Measurements from ENCODE around the gene GADL1. TPM values are rescaled to one million over a fixed set of nuclear protein-coding genes. Genes with fewer than 3 reads are reported as not detected.

GADL1 gene
- total RNA-seq, 1 experiment from 2014 or later, result 0.09 TPM

GRCh38 chr3:30819067-30819798 lies 75.2 kb downstream of the GADL1 start:
- DNase-seq, result no peak
- no peak overlapping the region for H3K27ac Mint-ChIP-seq
- Histone ChIP-seq H3K27ac (ENCODE audit: insufficient read length, low read depth, low read length) (no peak overlapping the region), H3K56ac (ENCODE audit: insufficient read length, low read depth, low read length) (no peak overlapping the region), H3K27me3 (ENCODE audit: insufficient read depth, low read length) (no peaks in the 10 kb centered on the region), H3K9ac (ENCODE audit: extremely low read depth, insufficient read length, low read length) (no peak overlapping the region), H2BK12ac (ENCODE audit: insufficient read length, low read depth, low read length) (no peak overlapping the region), H3T11ph (ENCODE audit: low read length) (no peak overlapping the region), H4K8ac (replicated peaks; ENCODE audit: insufficient read length, low read depth, low read length) (no peak overlapping the region), H4K5ac (ENCODE audit: insufficient read length, low read depth, low read length) (no peak overlapping the region), H3K4ac (ENCODE audit: low read depth, low read length) (no peak overlapping the region), H2BK5ac (ENCODE audit: insufficient read length, low read length) (no peak overlapping the region), H3K23ac (ENCODE audit: insufficient read length, low read depth, low read length) (no peak overlapping the region), H2BK20ac (ENCODE audit: low read depth, low read length, poor library complexity, severe bottlenecking) (no peak overlapping the region), H2AK5ac (ENCODE audit: insufficient read length, low read length) (no peak overlapping the region), H3K18ac (ENCODE audit: insufficient read length, low read depth, low read length) (no peak overlapping the region), H3K9me3 (ENCODE audit: control insufficient read depth, low read depth, low read length) (no peaks in the 10 kb centered on the region), H2AFZ (ENCODE audit: low read length) (no peak overlapping the region), H2BK15ac (ENCODE audit: low read depth, low read length) (no peak overlapping the region), H3K79me1 (ENCODE audit: insufficient read depth, low read depth, low read length, poor library complexity, severe bottlenecking) (no peaks in the 10 kb centered on the region), H4K20me1 (ENCODE audit: control insufficient read depth, insufficient read depth, insufficient read length) (no peaks in the 10 kb centered on the region), H3K4me2 (ENCODE audit: insufficient read depth, insufficient read length, low read length) (no peak overlapping the region), H3K79me2 (ENCODE audit: insufficient read depth, low read length) (no peaks in the 10 kb centered on the region), H4K91ac (ENCODE audit: insufficient read length, low read depth, low read length) (no peak overlapping the region), H3K23me2 (ENCODE audit: insufficient read length, low read depth, low read length, poor library complexity, severe bottlenecking) (no peaks in the 10 kb centered on the region), H2BK120ac (ENCODE audit: low read depth, low read length, poor library complexity, severe bottlenecking) (no peak overlapping the region), H3K14ac (ENCODE audit: insufficient read depth, low read length) (no peak overlapping the region), H3K4me1 (ENCODE audit: insufficient read depth, low read length) (no peaks in the 10 kb centered on the region)
- no peak for TF ChIP-seq CTCF (conservative IDR thresholded peaks at IDR 0.05)
- no peaks in the 10 kb centered on the region for H3K4me1 Mint-ChIP-seq
- H3K4me3 Mint-ChIP-seq, result no peak overlapping the region
- H3K27me3 Mint-ChIP-seq (ENCODE audit: low read depth), result no peaks in the 10 kb centered on the region
- no CpG with 5 or more reads among the region's 3 CpGs for WGBS (ENCODE audit: extremely low coverage, insufficient read length, low lambda C conversion rate)
- H3K9me3 Mint-ChIP-seq, result no peaks in the 10 kb centered on the region; a peak in 1 of 5 replicates
- H3K36me3 Mint-ChIP-seq (ENCODE audit: insufficient read depth in 1 of 3, low read depth in 3 of 3), result no peaks in the 10 kb centered on the region

Measured in H9 (cell line).